K562 (cell line): ENCODE results near the gene ACER3. TPM values are rescaled to one million over a fixed set of nuclear protein-coding genes. Genes with fewer than 3 reads are reported as not detected.

ENCODE experiments used
- ATAC-seq: fragments of 200-7000 bp; cut with Tn5 transposase; 3 replicates; pipeline ENCODE4 v1.9.1; 2020; ENCODE audit warnings: moderate library complexity
- BruUV-seq: library from RNA; stranded (reverse); fragments of 400-500 nt; replicated peaks from 2 replicates; lab custom pipeline; 2021; lab: Mats Ljungman, UMichigan
- CTCF ChIA-PET: fragments of 300-600 bp; formaldehyde crosslinking; extraction: SDS; loops from one replicate; lab custom pipeline; 2021; ENCODE audit warnings: low intra/inter-chr PET ratio; lab: Yijun Ruan, JAX
- POLR2A ChIA-PET: fragments of 300-600, 350-650 bp; sonication (Branson Sonifier 250); formaldehyde crosslinking; extraction: SDS; loops from one replicate; lab custom pipeline; 2021; ENCODE audit warnings: antibody characterized with exemption, inconsistent platforms; lab: Yijun Ruan, JAX
- DNase-seq, 4 experiments: peaks; one replicate each; pipeline versions ENCODE4 v3.0.0 to v3.0.0-alpha.2; 2011 to 2018; ENCODE audit warnings: low spot score in 3 of 4, mixed read lengths in 3 of 4; ENCODE audit errors: extremely low read depth in 1 of 4
- FAIRE-seq: peaks from 2 replicates; lab custom pipeline; 2011; peaks lifted over from hg19 to GRCh38; lab: Jason Lieb, UNC
- H2AFZ ChIP-seq: 2 replicates; pipeline ENCODE4 v1.6.0; 2011; ENCODE audit warnings: low read depth, low read length, control low read depth, inconsistent platforms
- H3K27ac ChIP-seq: fragments of 200-600 bp; 3 replicates; pipeline ENCODE4 v1.8.0; 2011; ENCODE audit warnings: low read depth, mild to moderate bottlenecking, control low read depth, inconsistent platforms, low read length, moderate library complexity, mixed read lengths; ENCODE audit errors: extremely low read depth
- H3K27me3 ChIP-seq, 2 experiments: fragments of 300-600 bp in 1 of 2; 2 replicates in 1 of 2; 3 replicates in 1 of 2; pipeline versions ENCODE4 v1.6.0 to v1.8.0; 2011; ENCODE audit warnings: inconsistent platforms in 2 of 2, low read length in 2 of 2, mild to moderate bottlenecking in 1 of 2, mixed read lengths in 1 of 2, moderate library complexity in 1 of 2; ENCODE audit not compliant: control insufficient read depth in 2 of 2, insufficient read depth in 2 of 2
- H3K36me3 ChIP-seq: fragments of 300-600 bp; 3 replicates; pipeline ENCODE4 v1.8.0; 2011; ENCODE audit warnings: mild to moderate bottlenecking, low read length, inconsistent platforms; ENCODE audit not compliant: control insufficient read depth, insufficient read depth
- H3K4me1 ChIP-seq, 2 experiments: fragments of 200-600 bp in 1 of 2; replicated peaks in 1 of 2; 2 replicates in 1 of 2; 3 replicates in 1 of 2; pipeline versions ENCODE4 v1.5.1 to v1.8.0; 2011; ENCODE audit warnings: inconsistent platforms in 2 of 2, low read length in 2 of 2, mild to moderate bottlenecking in 1 of 2, mixed read lengths in 1 of 2, moderate library complexity in 1 of 2; ENCODE audit not compliant: control insufficient read depth in 2 of 2, insufficient read depth in 2 of 2
- H3K4me2 ChIP-seq: 2 replicates; pipeline ENCODE4 v1.6.1; 2011; ENCODE audit warnings: low read length, control low read depth, inconsistent platforms, mixed read lengths; ENCODE audit not compliant: insufficient read depth
- H3K4me3 ChIP-seq: fragments of 200-600 bp; sonication (generic), shearing (Covaris generic); 2 replicates; pipeline ENCODE4 v1.5.1; 2016; ENCODE audit warnings: control low read depth, inconsistent platforms
- H3K79me2 ChIP-seq: fragments of 200-600 bp; 3 replicates; pipeline ENCODE4 v1.8.0; 2011; ENCODE audit warnings: low read length, inconsistent platforms; ENCODE audit not compliant: control insufficient read depth, insufficient read depth
- H3K9ac ChIP-seq, 2 experiments: 2 replicates each; pipeline versions ENCODE4 v1.6.0 to v1.6.1; 2011; ENCODE audit warnings: low read depth in 2 of 2, low read length in 2 of 2, control low read depth in 1 of 2, inconsistent platforms in 1 of 2, mild to moderate bottlenecking in 1 of 2, mixed read lengths in 1 of 2; ENCODE audit not compliant: insufficient read depth in 1 of 2
- H3K9me1 ChIP-seq: one replicate; pipeline ENCODE4 v1.6.0; 2011; ENCODE audit warnings: inconsistent platforms, mild to moderate bottlenecking, low read length, moderate library complexity; ENCODE audit not compliant: control insufficient read depth, insufficient read depth
- H3K9me3 ChIP-seq: replicated peaks from 2 replicates; pipeline ENCODE4 v1.5.1; 2011; ENCODE audit warnings: low read depth, low read length, inconsistent platforms; ENCODE audit not compliant: control insufficient read depth, insufficient read depth
- H4K20me1 ChIP-seq: replicated peaks from 2 replicates; pipeline ENCODE4 v1.6.1; 2011; ENCODE audit warnings: low read length, inconsistent platforms, mixed read lengths; ENCODE audit not compliant: control insufficient read depth, insufficient read depth
- BDP1 ChIP-seq: IDR thresholded peaks from 3 replicates; pipeline ENCODE4 v1.6.1; 2011; ENCODE audit not compliant: insufficient read length, insufficient read depth
- E4F1 ChIP-seq: fragments of 250-450 bp; sonication (Bioruptor Pico); IDR thresholded peaks from 2 replicates; pipeline ENCODE4 v1.5.0; 2021; ENCODE audit warnings: mild to moderate bottlenecking, borderline replicate concordance
- ELF4 ChIP-seq: fragments of 450-650 bp; formaldehyde crosslinking; IDR thresholded peaks from 2 replicates; pipeline ENCODE4 v1.4.0; 2022; ENCODE audit warnings: missing genetic modification characterization
- GATAD2B ChIP-seq: fragments of 450-650 bp; IDR thresholded peaks from 2 replicates; pipeline ENCODE4 v1.6.1; 2017; ENCODE audit warnings: mild to moderate bottlenecking, borderline replicate concordance
- HNRNPK ChIP-seq: fragments of 200-400 bp; formaldehyde crosslinking; IDR thresholded peaks from one replicate; pipeline ENCODE4 v1.6.1; 2018; ENCODE audit warnings: mild to moderate bottlenecking, low read depth, low read length; ENCODE audit not compliant: poor library complexity, severe bottlenecking
- NBN ChIP-seq: fragments of 450-650 bp; IDR thresholded peaks from 2 replicates; pipeline ENCODE4 v1.6.1; 2016; ENCODE audit warnings: low read depth, mild to moderate bottlenecking
- ZC3H8 ChIP-seq: fragments of 450-650 bp; IDR thresholded peaks from 2 replicates; pipeline ENCODE4 v1.6.1; 2017
- ZKSCAN1 ChIP-seq: fragments of 150-350 bp; IDR thresholded peaks from 2 replicates; pipeline ENCODE4 v1.6.1; 2016; ENCODE audit warnings: low read depth, low read length
- ZNF263 ChIP-seq: sonication (generic); formaldehyde crosslinking; IDR thresholded peaks from 2 replicates; pipeline ENCODE4 v1.8.0; 2022; ENCODE audit warnings: mild to moderate bottlenecking, missing genetic modification reagents, borderline replicate concordance
- ZNF436 ChIP-seq: fragments of 250-450, 450-650 bp; sonication (Bioruptor Pico); formaldehyde crosslinking; IDR thresholded peaks from 2 replicates; pipeline ENCODE4 v1.7.0; 2020; ENCODE audit warnings: mild to moderate bottlenecking
- ZNF561 ChIP-seq: fragments of 450-650 bp; formaldehyde crosslinking; conservative IDR thresholded peaks from 2 replicates; pipeline ENCODE4 v1.4.0; 2020; ENCODE audit warnings: mild to moderate bottlenecking, moderate library complexity
- in situ Hi-C: fragments of 300-500 bp; cut with MboI; formaldehyde crosslinking; loops from 4 replicates; pipeline ENCODE4 v1.15.0; 2018; ENCODE audit warnings: inconsistent platforms, mixed read lengths
- intact Hi-C: fragments of 100-400 bp; cut with micrococcal nuclease; formaldehyde crosslinking; loops from 2 replicates; pipeline ENCODE4 v1.14.2; 2022
- polyA plus RNA-seq, 8 experiments: library from polyadenylated mRNA; depleted of rRNA in 4 of 8; stranded (reverse) in 5 of 8; unstranded in 3 of 8; fragments of >200 nt; fragmentation: Nextera tagmentation in 2 of 8; fragmentation: Illumina TruSeq in 1 of 8; extraction: Ambion mirVana in 2 of 8; extraction: Trizol in 1 of 8; gene quantifications; 2 replicates each; pipeline versions ENCODE4 v1.2.1 to v1.2.3, GENCODE V29; 2011 to 2014; ENCODE audit warnings: inconsistent platforms in 1 of 8, missing spikeins in 1 of 8
- total RNA-seq, 7 experiments: library from RNA; depleted of rRNA in 6 of 7; stranded (reverse); fragments of >200 nt in 6 of 7; fragmentation: Illumina TruSeq in 2 of 7; extraction: Trizol in 2 of 7; gene quantifications; 2 replicates each; pipeline versions ENCODE4 v1.2.1 to v1.2.3, GENCODE V29; 2011 to 2021; ENCODE audit warnings: low replicate concordance in 1 of 7

Gene ACER3
- total and polyA plus RNA-seq, 9 of the 15 experiments (the other 6 are each of a cell fraction or from before 2014, with no cell fraction given) = 2.0 to 23.8 (median 9.5) TPM

- no peak overlapping the region for H2AFZ ChIP-seq
- peaks cover 0 to 3% of the 10 kb centered on the region in 2 experiments; a peak in 2 of 5 replicates for H3K27me3 ChIP-seq
- H3K4me3 ChIP-seq = no peak overlapping the region
- H3K9ac ChIP-seq = no peak overlapping the region
- no TSS peak for BruUV-seq
- H3K36me3 ChIP-seq = no peaks in the 10 kb centered on the region; the same call in 2 of the 3 replicates
- intact Hi-C loops = no loop called here
- TF ChIP-seq E4F1 (CRISPR knock-in tag) (no peak), HNRNPK (no peak), ZC3H8 (no peak), ZKSCAN1 (no peak), ZNF436 (CRISPR knock-in tag) (no peak), GATAD2B (no peak), ZNF561 (no peak), BDP1 (no peak), ZNF263 (CRISPR knock-in tag) (no peak), NBN (no peak), ELF4 (CRISPR knock-in tag) (no peak)
- H3K9me1 ChIP-seq = no peaks in the 10 kb centered on the region
- H3K79me2 ChIP-seq = no peaks in the 10 kb centered on the region
- no peak overlapping the region for H3K4me2 ChIP-seq
- no peaks in the 10 kb centered on the region for H3K9me3 ChIP-seq
- POLR2A ChIA-PET = interaction anchor here (0.7 kb wide), 1 partner anchor 201 kb away, joined by 3 read pairs; no protein-coding TSS in a partner anchor
- H3K27ac ChIP-seq = no peak overlapping the region
- no peak for DNase-seq
- peaks cover 0 to 7% of the 10 kb centered on the region in 2 experiments; a peak in 2 of 5 replicates for H3K4me1 ChIP-seq
- CTCF ChIA-PET = no interaction called here
- in situ Hi-C loops = no loop called here
- ATAC-seq = no peak
- FAIRE-seq = no peak
- no peaks in the 10 kb centered on the region for H4K20me1 ChIP-seq
Measured at GRCh38 chr11:77024745-77025144, 164.0 kb downstream of the ACER3 start.
